ENCODE data around the gene NUB1. TPM values are rescaled to one million over a fixed set of nuclear protein-coding genes. Genes with fewer than 3 reads are reported as not detected.

Gene NUB1
- polyA plus RNA-seq, 3 donors = 80.3 to 97.9 (median 86.6) TPM

GRCh38 chr7:151415375-151416105 lies 73.9 kb downstream of the NUB1 start:
- DNase-seq (ENCODE audit: low read depth in 3 of 3, low spot score in 2 of 3) = no peak

- DNase-seq (ENCODE audit: low read depth in 3 of 3, low spot score in 2 of 3) = no peak
Observed at GRCh38 chr7:151416112-151416940, 74.7 kb downstream of the NUB1 start.

- no peak for DNase-seq (ENCODE audit: low read depth in 3 of 3, low spot score in 2 of 3)
Observed at GRCh38 chr7:151416941-151417315, 75.3 kb downstream of the NUB1 start.

DNA sequence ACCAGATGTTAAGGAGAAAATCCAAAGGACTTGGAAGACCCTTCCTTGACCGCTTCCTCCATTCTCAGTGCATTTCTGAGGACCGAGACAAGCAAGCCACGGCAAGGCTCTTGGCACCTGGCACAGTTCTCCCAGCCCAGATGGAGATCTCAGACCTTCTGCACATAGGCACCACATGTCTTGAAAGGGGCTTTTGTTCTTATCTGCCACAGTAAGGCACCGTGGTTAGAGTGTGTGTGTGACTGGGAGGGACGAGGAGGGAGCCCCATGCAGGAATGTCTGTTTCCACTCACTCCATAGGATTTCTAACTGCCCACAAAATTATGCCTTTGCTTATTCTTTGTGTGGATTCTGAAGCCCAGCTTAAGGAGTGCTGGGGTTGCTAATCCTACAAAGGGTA lies 78.5 kb downstream of the NUB1 start:
- no peak for DNase-seq (ENCODE audit: low read depth in 3 of 3, low spot score in 2 of 3)

- no peak for DNase-seq (ENCODE audit: low read depth in 3 of 3, low spot score in 2 of 3)
Observed at GRCh38 chr7:151422212-151422611, 80.6 kb downstream of the NUB1 start.

- no peak for DNase-seq (ENCODE audit: low read depth in 3 of 3, low spot score in 2 of 3)
Observed at GRCh38 chr7:151423226-151423625, 81.6 kb downstream of the NUB1 start.

GRCh38 chr7:151423936-151424335 lies 82.3 kb downstream of the NUB1 start:
- DNase-seq (ENCODE audit: low read depth in 3 of 3, low spot score in 2 of 3) = no peak

- no peak for DNase-seq (ENCODE audit: low read depth in 3 of 3, low spot score in 2 of 3)
Observed at GRCh38 chr7:151424799-151425198, 83.2 kb downstream of the NUB1 start.

DNA sequence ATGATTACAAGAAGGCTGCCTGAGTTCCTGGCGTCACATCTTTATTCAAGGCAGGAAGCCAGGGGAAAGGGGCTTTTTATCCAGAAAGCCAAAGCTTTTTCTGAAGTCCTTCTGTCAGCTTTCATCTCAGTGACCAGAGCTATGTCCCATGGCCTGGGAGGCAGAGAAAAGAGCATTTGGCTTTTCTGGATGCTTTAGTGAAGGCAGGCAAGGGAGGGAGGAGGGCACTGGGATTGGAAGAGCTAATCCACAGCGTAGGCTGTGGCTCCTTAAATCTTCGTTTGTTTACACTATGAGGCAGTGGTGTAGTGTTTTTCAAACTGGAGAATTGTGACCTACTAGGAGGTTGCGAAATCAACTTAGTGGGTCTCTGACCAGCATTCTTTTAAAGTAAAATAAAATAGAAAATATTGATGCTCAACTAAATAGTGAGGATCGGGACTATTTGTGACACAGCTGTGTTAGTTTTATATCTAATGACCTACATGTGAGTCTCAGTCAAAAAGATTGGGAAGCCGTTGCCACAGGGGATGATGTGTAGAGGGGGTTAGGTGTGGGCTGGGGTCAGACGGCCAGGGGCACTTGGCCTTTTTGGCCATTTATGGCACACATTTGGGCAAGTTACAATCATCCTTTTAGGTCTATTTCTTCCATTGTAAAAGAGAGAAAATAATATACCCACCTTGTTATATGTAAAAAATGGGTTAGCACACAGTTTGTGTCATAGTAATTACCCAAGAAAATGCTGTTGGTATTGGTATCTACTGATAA lies 84.2 kb downstream of the NUB1 start:
- no peak for DNase-seq (ENCODE audit: low read depth in 3 of 3, low spot score in 2 of 3)

- DNase-seq (ENCODE audit: low read depth in 3 of 3, low spot score in 2 of 3) = no peak
Observed at GRCh38 chr7:151426441-151426903, 84.9 kb downstream of the NUB1 start.

GRCh38 chr7:151426904-151427704 lies 85.5 kb downstream of the NUB1 start:
- no peak for DNase-seq (ENCODE audit: low read depth in 3 of 3, low spot score in 2 of 3)

DNA sequence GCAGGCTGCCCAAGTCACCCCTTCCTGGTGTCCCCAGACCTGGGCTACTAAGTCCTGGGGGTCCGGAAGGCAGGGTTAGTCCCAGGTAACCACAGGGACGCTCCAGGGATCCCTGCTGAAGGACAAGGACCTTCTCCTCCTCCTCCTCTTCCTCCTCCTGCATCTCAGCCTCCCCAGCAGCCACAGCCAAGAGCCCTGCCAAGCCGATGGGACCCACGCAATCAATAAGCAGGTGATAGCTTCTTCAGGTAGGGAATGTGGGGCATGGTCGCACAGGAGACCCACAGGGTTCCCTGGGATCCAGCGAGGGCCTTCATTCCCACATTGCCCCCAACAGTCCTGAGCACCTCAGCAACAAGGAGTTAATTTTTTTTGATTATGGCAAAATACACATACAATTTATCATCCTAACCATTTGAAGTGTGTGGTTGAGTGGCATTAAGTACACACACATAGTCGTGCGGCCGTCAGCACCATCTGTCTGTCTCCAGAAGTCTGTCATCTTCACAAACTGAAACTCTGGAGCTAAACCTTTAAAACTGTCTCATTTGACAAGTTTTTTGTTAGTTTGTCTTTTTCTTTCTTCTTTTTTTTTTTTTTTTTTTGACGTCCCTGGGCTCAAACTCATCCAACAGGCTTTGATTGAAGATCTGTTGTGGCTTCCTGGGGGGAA lies 86.2 kb downstream of the NUB1 start:
- no peak for DNase-seq (ENCODE audit: low read depth in 3 of 3, low spot score in 2 of 3)

Other genes with a start within 250 kb of the NUB1 start
- under 1 TPM in 2 of 3 donors, not detected in 1; 0.14 to 0.18 TPM for gene GBX1, start 174.1 kb upstream of the NUB1 start, polyA plus RNA-seq (ENCODE audit: insufficient read length in 3 of 3)
- not detected for gene ASB10, start 154.6 kb upstream of the NUB1 start, polyA plus RNA-seq (ENCODE audit: insufficient read length in 3 of 3)
- not detected for gene H2BK1, start 131.3 kb upstream of the NUB1 start, polyA plus RNA-seq (ENCODE audit: insufficient read length in 3 of 3)
- gene ABCF2, start 114.6 kb upstream of the NUB1 start, polyA plus RNA-seq (ENCODE audit: insufficient read length in 3 of 3) = 10 to 100 TPM; 23.3 to 24.8 (median 24.3) TPM
- gene CHPF2, start 109.3 kb upstream of the NUB1 start, polyA plus RNA-seq (ENCODE audit: insufficient read length in 3 of 3) = 10 to 100 TPM; 20.4 to 22.6 (median 21.4) TPM
- 10 to 100 TPM; 52.6 to 58.6 (median 54.5) TPM for gene SMARCD3, start 93.1 kb upstream of the NUB1 start, polyA plus RNA-seq (ENCODE audit: insufficient read length in 3 of 3)
- gene WDR86, start 68.2 kb downstream of the NUB1 start, polyA plus RNA-seq (ENCODE audit: insufficient read length in 3 of 3) = 10 to 100 TPM; 20.4 to 23.6 (median 21.1) TPM
- 1 to 10 TPM; 1.7 to 2.2 (median 2.1) TPM for gene CRYGN, start 98.3 kb downstream of the NUB1 start, polyA plus RNA-seq (ENCODE audit: insufficient read length in 3 of 3)
- gene RHEB, start 178.1 kb downstream of the NUB1 start, polyA plus RNA-seq (ENCODE audit: insufficient read length in 3 of 3) = 100 to 1,000 TPM; 147 to 154 (median 149) TPM

Data from right renal cortex interstitium (tissue), 3 donors.